ENCODE data around the gene SBNO2.
"Not testable (repeated sequence)": the region's sequence is repeated elsewhere in the genome, so short reads cannot be mapped to it uniquely, and the experiment has no call there.

Gene SBNO2

GRCh38 chr19:1138121-1138520, 35.9 kb downstream of the SBNO2 start:
- no peak for DNase-seq (ENCODE audit: low read depth, low spot score)

GRCh38 chr19:1136621-1137317, 37.3 kb downstream of the SBNO2 start:
- no peak for DNase-seq (ENCODE audit: low read depth, low spot score)

DNA sequence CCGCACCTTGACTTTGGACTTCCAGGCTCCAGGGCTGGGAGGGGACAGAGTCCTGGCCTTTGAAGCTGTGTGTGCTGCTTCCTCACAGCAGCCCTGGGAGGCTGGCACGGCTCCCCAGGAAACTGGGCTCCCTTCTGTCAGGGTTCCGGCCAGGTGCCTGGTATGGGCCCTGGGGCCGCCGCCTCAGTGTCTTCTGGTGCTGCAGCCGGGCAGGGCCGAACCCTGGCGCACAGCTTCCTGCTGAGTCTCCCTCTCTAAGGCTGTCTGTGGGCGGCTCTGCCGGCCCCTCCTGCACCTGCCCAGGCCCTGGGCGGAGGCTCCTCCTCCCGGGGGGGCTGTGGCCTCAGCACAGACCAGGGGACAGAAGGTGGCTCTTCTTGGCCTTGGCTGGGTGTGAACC, 37.9 kb downstream of the SBNO2 start:
- DNase-seq (ENCODE audit: low read depth, low spot score): no peak

DNA sequence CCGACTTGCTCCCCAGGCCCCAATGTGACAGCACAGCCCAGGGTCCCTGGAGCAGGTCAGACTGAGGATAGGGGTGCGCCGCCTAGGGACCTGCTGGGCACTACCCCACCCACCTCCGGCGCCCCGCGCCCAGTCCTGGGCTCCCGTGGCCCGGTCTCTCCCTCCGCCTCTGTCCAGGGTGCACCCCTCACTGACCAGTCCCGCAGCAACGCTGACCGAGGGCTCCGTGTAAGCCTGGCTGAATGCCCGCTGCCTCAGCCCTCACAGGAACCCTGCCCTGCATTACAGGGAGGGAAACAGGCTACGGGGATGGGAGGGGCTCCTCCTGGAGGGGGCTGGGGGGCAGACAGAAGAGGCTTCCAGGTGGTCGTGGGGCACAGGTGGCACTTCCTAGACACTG, 38.6 kb downstream of the SBNO2 start:
- no peak for DNase-seq (ENCODE audit: low read depth, low spot score)

DNA sequence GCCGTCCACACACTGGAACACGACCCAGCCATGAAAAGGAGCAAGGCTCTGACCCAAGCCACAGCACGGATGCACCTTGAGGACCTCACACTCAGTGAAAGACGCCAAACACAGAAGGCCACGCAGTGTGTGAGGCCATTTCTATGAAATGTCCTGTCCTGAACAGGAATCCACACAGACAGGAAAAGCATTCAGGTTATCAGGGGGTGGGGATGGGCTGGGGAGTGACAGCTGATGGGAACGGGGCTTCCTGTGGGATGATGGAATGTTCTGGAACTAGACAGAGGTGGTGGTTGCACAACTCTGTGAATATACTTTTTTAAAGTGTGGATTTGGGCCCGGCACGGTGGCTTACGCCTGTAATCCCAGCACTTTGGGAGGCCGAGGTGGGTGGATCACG, 39.6 kb downstream of the SBNO2 start:
- DNase-seq (ENCODE audit: low read depth, low spot score): no peak

- no peak for DNase-seq (ENCODE audit: low read depth, low spot score)
Observed at GRCh38 chr19:1133471-1133929, 40.6 kb downstream of the SBNO2 start.

- no peak for DNase-seq (ENCODE audit: low read depth, low spot score)
Observed at GRCh38 chr19:1132552-1133383, 41.3 kb downstream of the SBNO2 start.

- DNase-seq (ENCODE audit: low read depth, low spot score): no peak
Observed at GRCh38 chr19:1131718-1132551, 42.1 kb downstream of the SBNO2 start.

DNA sequence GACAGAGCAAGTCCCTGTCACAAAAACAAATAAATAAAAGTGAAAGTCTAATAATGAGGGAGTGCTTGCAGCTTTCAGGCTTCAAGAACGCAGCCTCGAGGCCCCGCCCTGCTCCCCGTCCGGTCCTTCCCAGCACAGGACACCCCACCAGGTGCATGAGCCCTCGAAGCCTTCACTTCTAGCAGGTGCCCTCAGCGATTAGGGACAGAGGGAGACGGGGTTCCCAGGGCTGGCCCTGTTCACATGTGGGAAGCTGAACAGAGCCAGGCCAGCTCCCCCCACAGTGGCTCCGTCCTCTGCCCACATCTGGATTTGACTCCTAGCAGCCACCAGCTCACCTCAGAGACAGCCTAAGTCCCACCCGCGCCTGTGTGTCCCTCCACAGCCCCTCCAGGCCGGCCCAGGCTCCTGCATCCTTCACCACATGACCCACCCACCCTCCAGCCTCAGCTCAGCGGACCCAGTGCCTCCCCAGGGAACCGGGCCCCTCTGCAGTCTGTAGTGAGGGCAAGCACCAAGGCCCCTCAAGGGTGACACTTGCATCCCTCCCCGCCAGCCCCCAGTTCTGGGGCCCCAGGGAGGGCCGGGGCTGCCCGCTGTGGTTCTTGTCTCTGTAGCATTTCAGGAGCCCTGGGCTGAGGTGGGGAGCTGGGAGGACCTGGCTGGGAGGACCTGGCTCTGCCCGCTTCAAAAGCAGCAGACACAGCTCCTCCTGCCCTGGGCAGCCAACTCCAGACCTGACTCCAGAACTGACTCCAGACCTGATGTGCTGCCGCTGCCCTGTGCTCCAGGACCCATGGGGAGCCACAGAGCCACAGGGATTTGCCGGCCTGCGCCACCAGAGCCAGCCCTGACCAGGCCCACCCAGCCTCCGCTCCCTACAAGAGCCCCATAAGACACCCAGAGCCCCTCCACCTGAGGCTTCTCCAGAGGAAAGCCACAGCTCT, 43.0 kb downstream of the SBNO2 start:
- DNase-seq (ENCODE audit: low read depth, low spot score): no peak

- DNase-seq (ENCODE audit: low read depth, low spot score): no peak
Observed at GRCh38 chr19:1129535-1129934, 44.5 kb downstream of the SBNO2 start.

DNA sequence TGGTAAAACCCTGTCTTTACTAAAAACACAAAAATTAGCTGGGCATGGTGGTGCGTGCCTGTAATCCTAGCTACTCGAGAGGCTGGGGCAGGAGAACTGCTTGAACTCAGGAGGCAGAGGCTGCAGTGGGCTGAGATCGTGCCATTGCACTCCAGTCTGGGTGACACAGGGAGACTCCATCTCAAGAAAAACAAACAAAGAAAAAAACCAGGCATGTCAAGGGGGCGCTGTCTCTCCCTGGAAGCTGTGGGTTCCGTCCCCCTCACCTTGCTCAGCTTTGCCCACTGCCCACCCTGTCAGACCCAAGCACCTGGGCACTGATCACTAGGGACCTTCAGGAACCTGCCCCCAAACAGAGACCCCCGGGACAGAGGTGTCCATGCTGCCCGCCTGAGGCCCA, 45.0 kb downstream of the SBNO2 start:
- not testable (repeated sequence) for DNase-seq (ENCODE audit: low read depth, low spot score)

GRCh38 chr19:1128106-1128505, 46.0 kb downstream of the SBNO2 start:
- no peak for DNase-seq (ENCODE audit: low read depth, low spot score)

GRCh38 chr19:1126984-1127760, 46.9 kb downstream of the SBNO2 start:
- no peak for DNase-seq (ENCODE audit: low read depth, low spot score)

- no peak for DNase-seq (ENCODE audit: low read depth, low spot score)
Observed at GRCh38 chr19:1125601-1126467, 48.2 kb downstream of the SBNO2 start.

DNA sequence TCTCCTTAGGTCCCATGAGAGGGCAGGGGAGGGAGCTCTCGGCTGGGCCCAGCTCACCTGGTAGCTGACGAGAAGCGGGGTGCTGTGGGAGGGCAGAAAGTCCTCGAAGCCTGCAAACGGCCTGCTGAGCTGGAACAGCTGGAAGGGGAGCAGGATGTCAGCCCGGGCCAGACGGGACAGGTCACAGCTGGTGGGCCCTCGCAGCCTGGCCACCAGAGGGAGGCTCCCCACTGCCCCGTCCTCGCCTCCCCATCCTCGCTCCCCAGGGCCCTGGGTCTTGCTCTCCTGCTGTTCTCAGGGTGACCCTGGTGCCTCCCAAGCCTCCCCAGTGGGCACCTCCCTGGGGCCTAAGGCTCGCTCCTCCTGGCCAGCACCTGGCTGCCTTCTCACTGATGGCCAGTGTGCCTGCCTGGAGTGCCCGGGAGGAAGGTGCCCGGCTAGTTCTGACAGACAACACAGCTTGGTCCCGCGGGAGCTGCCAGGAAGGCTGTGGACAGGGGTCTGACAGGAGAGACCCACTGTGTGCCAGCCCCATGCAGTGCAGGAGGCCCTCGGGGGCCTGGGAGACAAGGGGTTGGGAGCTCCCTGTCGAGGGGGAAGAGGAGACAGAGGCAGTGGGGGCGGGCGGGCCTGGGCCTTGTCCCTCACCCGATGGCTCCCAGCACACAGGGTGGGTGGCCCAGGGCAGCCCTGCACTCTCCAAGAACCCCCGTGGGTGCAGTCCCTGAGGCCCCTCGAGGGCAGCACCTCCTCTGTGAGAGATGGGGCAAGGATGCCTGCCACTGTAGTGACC, 50.0 kb downstream of the SBNO2 start:
- DNase-seq (ENCODE audit: low read depth, low spot score): no peak

- DNase-seq (ENCODE audit: low read depth, low spot score): no peak
Observed at GRCh38 chr19:1123381-1123780, 50.7 kb downstream of the SBNO2 start.

GRCh38 chr19:1122972-1123363, 51.1 kb downstream of the SBNO2 start:
- DNase-seq (ENCODE audit: low read depth, low spot score): no peak

Data from iPS DF 19.7 (cell line).